ENCODE results near the gene SF3B4. TPM values are rescaled to one million over a fixed set of nuclear protein-coding genes. Genes with fewer than 3 reads are reported as not detected.

The SF3B4 gene
- total RNA-seq, 2 experiments from 2014 or later = 72.7 to 75.7 TPM

Other genes with a start within 250 kb of the SF3B4 start
- gene FCGR1A, start 145.1 kb downstream of the SF3B4 start, total RNA-seq = not detected
- gene BOLA1, start 28.2 kb downstream of the SF3B4 start, total RNA-seq = 10 to 100 TPM; 27.9 to 29.6 TPM
- gene SV2A, start 10.0 kb downstream of the SF3B4 start, total RNA-seq = 1 to 10 TPM; 9.6 to 9.8 TPM
- gene MTMR11, start 9.1 kb upstream of the SF3B4 start, total RNA-seq = 1 to 10 TPM; 1.7 to 2.2 TPM
- 10 to 100 TPM; 23.8 to 24.7 TPM for gene OTUD7B, start 82.9 kb upstream of the SF3B4 start, total RNA-seq
- gene VPS45, start 140.0 kb upstream of the SF3B4 start, total RNA-seq = 10 to 100 TPM; 26.5 to 28.3 TPM
- 10 to 100 TPM; 28.7 to 31.8 TPM for gene PLEKHO1, start 222.1 kb upstream of the SF3B4 start, total RNA-seq

All from activated CD4-positive, alpha-beta memory T cell treated with anti-CD3 and anti-CD28 coated beads for 36 hours (primary cell).